ENCODE measurements around the gene KCNJ15. TPM values are rescaled to one million over a fixed set of nuclear protein-coding genes. Genes with fewer than 3 reads are reported as not detected.

KCNJ15 gene
- total and polyA plus RNA-seq, 2 of the 8 experiments (the other 6 are each of a cell fraction or from before 2014, with no cell fraction given): under 0.01 TPM; not detected in 1

DNA sequence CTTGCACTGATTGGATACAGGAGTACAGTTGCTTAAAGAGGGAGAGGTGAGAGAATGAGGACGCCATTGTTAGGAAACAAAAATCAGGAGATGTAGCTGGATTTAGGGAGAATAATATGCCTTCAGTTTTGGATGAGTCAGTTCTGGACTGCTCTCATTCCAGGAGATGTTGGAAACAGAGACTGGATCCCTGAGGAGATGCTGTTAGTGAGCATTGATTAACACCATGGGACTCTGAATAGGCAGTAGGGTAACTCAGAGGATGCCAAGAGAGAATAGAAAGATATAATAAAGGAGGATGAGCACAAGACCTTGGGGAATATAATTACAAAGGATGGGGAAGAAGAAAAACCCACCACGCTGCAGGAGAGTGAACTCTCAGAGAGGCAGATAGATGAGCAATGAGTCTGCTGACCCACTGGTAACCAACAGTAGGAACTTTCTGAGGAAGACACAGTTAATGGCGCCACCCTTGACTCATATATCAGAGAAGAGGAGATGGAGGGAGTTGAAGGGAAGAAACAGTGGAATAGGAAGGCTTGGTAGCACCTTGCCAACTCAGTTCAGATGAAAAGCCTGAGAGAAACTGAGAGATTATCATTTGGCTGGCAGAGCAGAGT lies 10.5 kb downstream of the KCNJ15 start:
- Histone ChIP-seq H4K5ac (ENCODE audit: insufficient read length, low read depth, low read length) (no peak overlapping the region), H3K36me3 (ENCODE audit: control insufficient read depth in 2 of 4, insufficient read depth in 4 of 4, low read length in 3 of 4) (no peaks in the 10 kb centered on the region), H3K9ac (replicated peaks in 1 of 4; ENCODE audit: extremely low read depth in 1 of 4, low read depth in 3 of 4, low read length in 3 of 4) (no peak overlapping the region), H3K27ac (ENCODE audit: low read depth, low read length) (no peak overlapping the region), H3K4me2 (ENCODE audit: insufficient read depth in 1 of 2, low read depth in 2 of 2, low read length in 2 of 2) (no peak overlapping the region), H3K79me2 (ENCODE audit: control insufficient read depth in 1 of 2, insufficient read depth in 2 of 2, low read length in 2 of 2) (no peaks in the 10 kb centered on the region), H3K56ac (replicated peaks; ENCODE audit: insufficient read length, low read depth, low read length) (no peak overlapping the region), H3K23me2 (ENCODE audit: low read depth, low read length) (no peaks in the 10 kb centered on the region), H2AFZ (ENCODE audit: low read length) (no peak overlapping the region), H3K4me3 (ENCODE audit: extremely low read depth in 1 of 4, insufficient read depth in 2 of 4, low read depth in 3 of 4, low read length in 4 of 4) (no peak overlapping the region), H2BK20ac (ENCODE audit: low read length) (no peak overlapping the region), H3K4ac (replicated peaks; ENCODE audit: insufficient read length, low read depth, low read length) (no peak overlapping the region), H3K27me3 (replicated peaks in 1 of 4; ENCODE audit: control insufficient read depth in 3 of 4, extremely low read depth in 1 of 4, insufficient read depth in 3 of 4, low read length in 3 of 4) (no peaks in the 10 kb centered on the region), H2BK15ac (ENCODE audit: low read length) (no peak overlapping the region), H3K79me1 (ENCODE audit: low read depth, low read length) (no peaks in the 10 kb centered on the region), H3K18ac (ENCODE audit: extremely low read depth, low read length) (no peak overlapping the region), H3K14ac (ENCODE audit: insufficient read length) (no peak overlapping the region), H3K9me3 (ENCODE audit: insufficient read depth in 2 of 2, low read depth in 1 of 2, low read length in 1 of 2) (no peaks in the 10 kb centered on the region), H2BK12ac (ENCODE audit: low read depth, low read length) (no peak overlapping the region), H2BK5ac (ENCODE audit: low read depth, low read length) (no peak overlapping the region), H3K23ac (ENCODE audit: insufficient read length) (no peak overlapping the region), H2AK5ac (ENCODE audit: low read depth, low read length) (no peak overlapping the region), H2BK120ac (replicated peaks; ENCODE audit: low read depth, low read length) (no peak overlapping the region), H4K20me1 (replicated peaks in 1 of 2; ENCODE audit: control insufficient read depth in 1 of 2, insufficient read depth in 2 of 2, low read length in 2 of 2) (no peaks in the 10 kb centered on the region), H3K4me1 (replicated peaks in 1 of 4; ENCODE audit: control insufficient read depth in 3 of 4, insufficient read depth in 4 of 4, low read length in 3 of 4) (peaks cover 0 to 3% (median 0%) of the 10 kb centered on the region in 4 experiments; a peak in 1 of 7 replicates), H4K8ac (ENCODE audit: extremely low read depth, insufficient read depth, low read length) (no peak overlapping the region), H4K91ac (replicated peaks; ENCODE audit: insufficient read length, low read length) (no peak overlapping the region)
- FAIRE-seq (no peak), DNase-seq (ENCODE audit: low read depth in 1 of 2, low spot score in 2 of 2) (no peak)
- ChIA-PET CTCF (ENCODE audit: partially characterized antibody) (no interaction called here), POLR2A (ENCODE audit: partially characterized antibody) (no interaction called here)
- 92% methylated on average over 3 of the region's 3 CpGs; no CpG with 5 or more reads in 1 of the 2 experiments for WGBS, 2 experiments (ENCODE audit: extremely low coverage in 1 of 2, insufficient coverage in 1 of 2, insufficient read length in 1 of 2, insufficient replicate concordance in 2 of 2, low coverage in 1 of 2, low lambda C conversion rate in 2 of 2, missing lambda C conversion rate in 1 of 2)
- TF ChIP-seq RNF2 (IDR thresholded peaks at IDR 0.05; ENCODE audit: borderline replicate concordance, low read depth, low read length, missing control alignments, poor library complexity, severe bottlenecking) (no peak), JUN (IDR thresholded peaks at IDR 0.05; ENCODE audit: low read depth, low read length) (no peak), YY1 (IDR thresholded peaks at IDR 0.05; ENCODE audit: low read depth, low read length) (no peak), SRF (IDR thresholded peaks at IDR 0.05; ENCODE audit: low read depth, low read length) (no peak), RBBP5 (IDR thresholded peaks at IDR 0.05; ENCODE audit: borderline replicate concordance, low read depth, low read length) (no peak), SAP30 (IDR thresholded peaks at IDR 0.05; ENCODE audit: insufficient read depth, insufficient replicate concordance, low read length) (no peak), SIX5 (IDR thresholded peaks at IDR 0.05; ENCODE audit: low read depth, low read length) (no peak), MAFK (IDR thresholded peaks at IDR 0.05; ENCODE audit: low read depth, low read length) (no peak), JUND (IDR thresholded peaks at IDR 0.05; ENCODE audit: low read length) (no peak), BRCA1 (IDR thresholded peaks at IDR 0.05; ENCODE audit: low read depth, low read length) (no peak), FOSL1 (IDR thresholded peaks at IDR 0.05; ENCODE audit: insufficient read depth, low read depth, low read length) (no peak), RAD21 (IDR thresholded peaks at IDR 0.05 in 1 of 2, conservative IDR thresholded peaks at IDR 0.05 in 1 of 2; ENCODE audit: low read depth in 2 of 2, low read length in 2 of 2) (no peak), SP2 (IDR thresholded peaks at IDR 0.05; ENCODE audit: low read length) (no peak), PHF8 (conservative IDR thresholded peaks at IDR 0.05; ENCODE audit: low read depth, low read length) (no peak)

Measured in H1 (cell line).